Loucy (cell line): ENCODE results near the gene SH3PXD2A.

Source experiments
- CTCF ChIP-seq: fragments of 200-600 bp; sonication (generic); conservative IDR thresholded peaks from 2 replicates; pipeline ENCODE4 v1.5.1; 2014; ENCODE audit warnings: mild to moderate bottlenecking, antibody characterized with exemption, low read length
- EZH2phosphoT487 ChIP-seq: fragments of 200-600 bp; IDR thresholded peaks from 2 replicates; pipeline ENCODE4 v1.6.1; 2018; ENCODE audit warnings: antibody characterized with exemption, mild to moderate bottlenecking, moderate library complexity, borderline replicate concordance

GRCh38 chr10:103797857-103798256 is 57.5 kb downstream of the SH3PXD2A start:
- TF ChIP-seq CTCF, result no peak
- no peak for TF ChIP-seq EZH2phosphoT487
